Epithelial cell of proximal tubule (primary cell): ENCODE data around the gene ANGEL1. TPM values are rescaled to one million over a fixed set of nuclear protein-coding genes. Genes with fewer than 3 reads are reported as not detected.
A peak's percentile ranks its signal among the peaks of the same experiment; 100 is the strongest.

Experiments
- DNase-seq: peaks from one replicate; pipeline ENCODE4 v3.0.0-alpha.2; 2011; ENCODE audit warnings: low read depth
- H3K4me3 ChIP-seq: 2 replicates; pipeline ENCODE4 v1.5.1; 2011; ENCODE audit warnings: low read depth, mild to moderate bottlenecking, low read length
- CTCF ChIP-seq: conservative IDR thresholded peaks from 2 replicates; pipeline ENCODE4 v1.5.1; 2012; ENCODE audit warnings: low read depth, mild to moderate bottlenecking, low read length
- total RNA-seq: library from RNA; depleted of rRNA; stranded (reverse); fragments of >200 nt; gene quantifications from 2 replicates; pipeline ENCODE4 v1.2.3, GENCODE V29; 2015

ANGEL1 gene
- total RNA-seq, 1 donor from 2014 or later: 7.8 TPM

GRCh38 chr14:76820700-76821099, 8.0 kb upstream of the ANGEL1 start:
- no peak for TF ChIP-seq CTCF
- DNase-seq: no peak

GRCh38 chr14:76814726-76815645, 2.3 kb upstream of the ANGEL1 start:
- no peak overlapping the region for H3K4me3 ChIP-seq
- no peak for DNase-seq
- TF ChIP-seq CTCF: no peak

More at GRCh38 chr14:76820700-76821099, 8.0 kb upstream of the ANGEL1 start:
- no peak overlapping the region for H3K4me3 ChIP-seq

- TF ChIP-seq CTCF: no peak
- H3K4me3 ChIP-seq: peak overlapping the region; percentile 93
- DNase-seq: no peak
Measured at GRCh38 chr14:76812093-76812421, 625 bp downstream of the ANGEL1 start.

- peak overlapping the region; percentile 93 for H3K4me3 ChIP-seq
- TF ChIP-seq CTCF: no peak
- DNase-seq: no peak
Measured at GRCh38 chr14:76811561-76811960, 1.1 kb downstream of the ANGEL1 start.

- peak; percentile 55 for TF ChIP-seq CTCF
- H3K4me3 ChIP-seq: peak overlapping the region; percentile 93
- DNase-seq: no peak
Measured at GRCh38 chr14:76810953-76811400, 1.7 kb downstream of the ANGEL1 start.

- H3K4me3 ChIP-seq: no peak overlapping the region
- no peak for TF ChIP-seq CTCF
- DNase-seq: no peak
Measured at GRCh38 chr14:76810525-76810924, 2.2 kb downstream of the ANGEL1 start.

- no peak for DNase-seq
- H3K4me3 ChIP-seq: no peak overlapping the region
- TF ChIP-seq CTCF: no peak
Measured at GRCh38 chr14:76808990-76809389, 3.7 kb downstream of the ANGEL1 start.
